ENCODE data around the gene TNFAIP8.

DNA sequence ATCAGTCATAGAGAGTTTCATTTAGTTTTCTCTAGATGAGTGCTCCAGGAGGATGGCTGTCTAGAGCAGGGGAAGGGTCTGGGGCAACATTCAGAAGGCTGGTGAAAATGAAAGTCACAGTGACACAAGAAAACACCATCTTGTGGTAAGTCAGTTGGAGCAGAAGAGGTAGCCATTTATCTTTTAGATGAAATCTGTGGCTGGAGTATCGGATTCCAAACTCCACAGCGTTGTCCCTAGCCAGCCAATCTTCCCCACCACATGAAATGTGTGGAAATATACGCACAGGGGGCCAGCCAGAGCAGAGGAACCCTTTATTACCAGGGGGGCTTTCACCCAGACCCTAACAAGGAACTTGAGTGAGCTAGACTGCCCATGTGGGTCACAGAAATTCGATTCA lies 15.9 kb upstream of the TNFAIP8 start:
- TF ChIP-seq, protein P1, sequence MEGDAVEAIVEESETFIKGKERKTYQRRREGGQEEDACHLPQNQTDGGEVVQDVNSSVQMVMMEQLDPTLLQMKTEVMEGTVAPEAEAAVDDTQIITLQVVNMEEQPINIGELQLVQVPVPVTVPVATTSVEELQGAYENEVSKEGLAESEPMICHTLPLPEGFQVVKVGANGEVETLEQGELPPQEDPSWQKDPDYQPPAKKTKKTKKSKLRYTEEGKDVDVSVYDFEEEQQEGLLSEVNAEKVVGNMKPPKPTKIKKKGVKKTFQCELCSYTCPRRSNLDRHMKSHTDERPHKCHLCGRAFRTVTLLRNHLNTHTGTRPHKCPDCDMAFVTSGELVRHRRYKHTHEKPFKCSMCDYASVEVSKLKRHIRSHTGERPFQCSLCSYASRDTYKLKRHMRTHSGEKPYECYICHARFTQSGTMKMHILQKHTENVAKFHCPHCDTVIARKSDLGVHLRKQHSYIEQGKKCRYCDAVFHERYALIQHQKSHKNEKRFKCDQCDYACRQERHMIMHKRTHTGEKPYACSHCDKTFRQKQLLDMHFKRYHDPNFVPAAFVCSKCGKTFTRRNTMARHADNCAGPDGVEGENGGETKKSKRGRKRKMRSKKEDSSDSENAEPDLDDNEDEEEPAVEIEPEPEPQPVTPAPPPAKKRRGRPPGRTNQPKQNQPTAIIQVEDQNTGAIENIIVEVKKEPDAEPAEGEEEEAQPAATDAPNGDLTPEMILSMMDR (IDR thresholded peaks at IDR 0.05; ENCODE audit: insufficient read depth, low read depth, low read length): no peak
- TF ChIP-seq EZH2 (IDR thresholded peaks at IDR 0.05; ENCODE audit: insufficient read depth, low read length): no peak
